GM23338 (cell line): Measurements from ENCODE around the gene DOCK4. TPM values are rescaled to one million over a fixed set of nuclear protein-coding genes. Genes with fewer than 3 reads are reported as not detected.

Experiments used
- CREB1 ChIP-seq: fragments of 250-450 bp; sonication (Bioruptor Pico); IDR thresholded peaks from 2 replicates; pipeline ENCODE4 v1.5.0; 2020; ENCODE audit warnings: low read depth, mild to moderate bottlenecking, moderate library complexity
- CTCF ChIP-seq, 2 experiments: fragments of 200-600 bp in 1 of 2; sonication (generic) in 1 of 2; conservative IDR thresholded peaks; 2 replicates each; pipeline versions ENCODE4 v1.5.1 to v1.6.1; 2016 to 2017; ENCODE audit warnings: antibody characterized with exemption in 2 of 2, low read depth in 2 of 2, mild to moderate bottlenecking in 2 of 2, moderate library complexity in 1 of 2
- ETS1 ChIP-seq: IDR thresholded peaks from 2 replicates; pipeline ENCODE4 v1.6.1; 2016; ENCODE audit warnings: antibody characterized with exemption
- EZH2 ChIP-seq: fragments of 200-600 bp; sonication (generic); IDR thresholded peaks from one replicate; pipeline ENCODE4 v1.8.0; 2017; ENCODE audit warnings: antibody characterized with exemption, mild to moderate bottlenecking, low read depth; ENCODE audit not compliant: unreplicated experiment
- JUNB ChIP-seq: IDR thresholded peaks from one replicate; pipeline ENCODE4 v1.6.1; 2016; ENCODE audit warnings: antibody characterized with exemption; ENCODE audit not compliant: unreplicated experiment
- NANOG ChIP-seq: IDR thresholded peaks from 2 replicates; pipeline ENCODE4 v1.6.1; 2016; ENCODE audit warnings: antibody characterized with exemption, borderline replicate concordance
- POLR2AphosphoS5 ChIP-seq: IDR thresholded peaks from 2 replicates; pipeline ENCODE4 v1.6.1; 2016; ENCODE audit warnings: antibody characterized with exemption, low read depth
- REST ChIP-seq: IDR thresholded peaks from one replicate; pipeline ENCODE4 v1.6.1; 2018; ENCODE audit warnings: antibody characterized with exemption; ENCODE audit not compliant: unreplicated experiment
- STAT1 ChIP-seq: IDR thresholded peaks from one replicate; pipeline ENCODE4 v1.6.1; 2016; ENCODE audit warnings: antibody characterized with exemption; ENCODE audit not compliant: unreplicated experiment
- ZNF331 ChIP-seq: fragments of 250-450 bp; sonication (Bioruptor Pico); IDR thresholded peaks from 2 replicates; pipeline ENCODE4 v1.5.0; 2020; ENCODE audit warnings: low read depth, mild to moderate bottlenecking, moderate library complexity
- ZNF462 ChIP-seq: fragments of 250-450 bp; sonication (Bioruptor Pico); IDR thresholded peaks from 2 replicates; pipeline ENCODE4 v1.5.0; 2020; ENCODE audit warnings: mild to moderate bottlenecking, moderate library complexity
- polyA plus RNA-seq: library from polyadenylated mRNA; unstranded; fragments of >200 nt; fragmentation: Nextera tagmentation; extraction: Ambion mirVana; gene quantifications from 2 replicates; pipeline ENCODE4 v1.2.1, GENCODE V29; 2016
- total RNA-seq: library from RNA; depleted of rRNA; stranded (reverse); fragments of >200 nt; shearing (Covaris generic); gene quantifications from 2 replicates; pipeline ENCODE4 v1.2.3, GENCODE V29; 2014

The DOCK4 gene
- total and polyA plus RNA-seq, 2 experiments from 2014 or later = 6.3 to 33.8 TPM

- TF ChIP-seq ZNF462 (CRISPR knock-in tag) (no peak), ZNF331 (CRISPR knock-in tag) (no peak), CTCF (conservative IDR thresholded peaks at IDR 0.05; ENCODE audit: low read depth in 2 of 2) (no peak), REST (no peak), POLR2AphosphoS5 (no peak), CREB1 (no peak), ETS1 (no peak), STAT1 (no peak), EZH2 (no peak), JUNB (no peak), NANOG (no peak)
Observed at GRCh38 chr7:111867348-111867931, 338.8 kb downstream of the DOCK4 start (continued).
